NCI-H1694 (cell line): Measurements from ENCODE around the gene PUSL1.

Experiments
- DNase-seq: peaks from one replicate; lab custom pipeline; 2025; lab: John Stamatoyannopoulos, UW

The PUSL1 gene, protein sequence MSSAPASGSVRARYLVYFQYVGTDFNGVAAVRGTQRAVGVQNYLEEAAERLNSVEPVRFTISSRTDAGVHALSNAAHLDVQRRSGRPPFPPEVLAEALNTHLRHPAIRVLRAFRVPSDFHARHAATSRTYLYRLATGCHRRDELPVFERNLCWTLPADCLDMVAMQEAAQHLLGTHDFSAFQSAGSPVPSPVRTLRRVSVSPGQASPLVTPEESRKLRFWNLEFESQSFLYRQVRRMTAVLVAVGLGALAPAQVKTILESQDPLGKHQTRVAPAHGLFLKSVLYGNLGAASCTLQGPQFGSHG

DNA sequence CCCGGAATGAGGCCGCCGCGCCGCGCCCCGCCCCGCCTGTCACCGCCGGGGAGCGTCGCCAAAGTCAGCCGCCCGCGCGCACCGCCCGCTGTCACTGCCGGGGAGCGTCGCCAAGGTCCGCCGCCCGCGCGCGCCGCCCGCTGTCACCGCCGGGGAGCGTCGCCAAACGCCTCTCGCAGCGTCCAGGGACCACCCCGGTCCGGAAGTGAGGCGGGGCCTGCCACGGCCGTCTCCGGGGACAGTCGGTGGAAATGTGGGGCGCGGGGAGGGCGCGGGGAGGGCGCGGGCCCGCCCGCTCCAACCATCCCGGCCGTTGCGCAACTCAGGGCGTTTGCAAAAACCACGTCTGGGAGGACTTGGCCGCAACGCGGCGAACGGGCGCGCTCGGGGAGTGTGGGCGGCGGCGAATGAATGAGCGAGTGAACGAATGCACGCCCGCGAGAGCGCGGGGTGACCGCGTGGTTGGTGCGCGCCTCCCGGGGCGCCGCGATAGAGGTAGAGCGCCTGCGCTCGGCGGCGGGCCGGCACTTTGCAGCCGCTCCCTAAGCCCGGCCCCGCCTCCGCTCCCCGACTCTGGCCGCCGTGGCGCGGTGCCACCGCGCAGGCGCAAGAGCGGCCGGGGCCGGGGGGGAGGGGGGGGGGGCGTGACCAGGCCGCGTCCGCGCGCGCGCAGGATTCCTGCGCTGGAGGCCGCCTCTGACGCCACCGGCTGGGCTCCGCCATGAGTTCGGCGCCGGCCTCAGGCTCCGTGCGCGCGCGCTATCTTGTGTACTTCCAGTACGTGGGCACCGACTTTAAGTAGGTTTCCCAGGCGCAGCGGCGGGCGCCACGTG, at the start of gene PUSL1, which contains the start of gene ACAP3:
Gene PUSL1, plus strand, starts transcription at position 675 of the 833 bp plus-strand sequence. Its CDS starts 47 bp downstream, at position 722.
Gene ACAP3, minus strand, starts transcription at position 8 of the 833 bp plus-strand sequence. CDS start 115 bp downstream, outside the sequence.
- DNase-seq, result peak; percentile 59

DNA sequence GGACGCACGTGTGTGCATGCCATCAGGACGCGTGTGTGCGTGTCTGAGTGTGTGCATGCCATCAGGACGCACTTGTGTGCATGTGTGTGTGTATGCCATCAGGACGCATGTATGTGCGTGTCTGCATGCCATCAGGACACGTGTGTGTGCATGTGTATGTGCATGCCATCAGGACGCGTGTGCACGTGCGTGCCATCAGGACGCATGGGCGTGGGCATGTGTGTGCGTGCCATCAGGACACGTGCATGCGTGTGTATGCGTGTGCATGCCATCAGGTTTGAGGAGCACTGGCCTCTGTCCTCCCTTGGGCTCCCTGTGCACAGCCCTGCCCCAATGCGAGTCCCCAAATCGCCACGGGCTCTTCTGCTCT, 49.3 kb upstream of the PUSL1 start:
- DNase-seq, result no peak

DNA sequence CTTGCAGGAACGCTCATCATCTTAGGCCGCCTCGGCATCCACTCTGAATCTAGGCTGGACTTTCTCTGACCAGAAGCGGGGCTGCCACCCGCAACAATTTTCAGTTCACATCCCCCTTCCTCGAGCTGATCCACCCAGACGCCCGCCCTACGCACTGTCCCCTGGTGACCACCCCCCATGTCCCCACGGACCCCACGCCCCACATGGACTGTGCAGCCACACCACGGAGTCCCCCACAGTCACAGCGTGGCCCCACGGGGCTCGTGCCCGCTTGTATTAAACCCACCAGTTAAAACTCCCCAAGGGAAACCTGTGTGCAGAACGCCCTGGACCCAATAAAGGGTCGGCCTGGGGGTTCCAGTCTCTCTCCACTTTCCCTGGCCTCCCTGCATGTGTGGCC, 48.9 kb upstream of the PUSL1 start:
- no peak for DNase-seq

DNA sequence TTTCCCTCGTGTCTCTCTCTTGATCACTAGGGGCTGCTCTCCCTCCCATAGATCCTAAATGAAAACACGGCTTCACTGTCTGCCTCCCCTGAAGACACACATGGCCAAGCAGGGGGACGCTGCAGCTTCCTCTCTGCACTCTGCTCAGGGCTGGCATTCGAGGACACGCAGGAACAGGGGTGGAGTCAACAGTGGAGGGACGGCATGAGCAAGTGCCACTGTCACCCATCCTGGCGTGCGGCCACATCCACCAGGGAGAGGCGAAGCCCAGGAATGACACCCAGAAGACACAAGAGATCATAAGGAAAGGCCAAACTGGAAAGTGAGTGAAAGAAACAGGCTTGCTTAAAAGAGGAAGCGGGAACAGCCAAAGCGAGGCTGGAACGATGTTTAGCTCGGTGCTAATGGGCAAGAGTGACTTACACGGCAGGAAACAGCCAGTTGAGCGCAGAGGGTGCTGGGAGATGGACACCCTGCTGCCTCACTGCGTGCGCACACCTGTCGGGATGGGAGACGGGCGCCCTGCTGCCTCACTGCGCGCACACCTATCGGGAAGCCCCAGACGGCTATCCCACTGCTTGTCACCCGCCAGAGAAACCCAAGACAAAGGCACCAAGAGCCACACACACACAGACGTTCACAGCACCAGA, 48.3 kb upstream of the PUSL1 start:
- DNase-seq, result no peak

DNA sequence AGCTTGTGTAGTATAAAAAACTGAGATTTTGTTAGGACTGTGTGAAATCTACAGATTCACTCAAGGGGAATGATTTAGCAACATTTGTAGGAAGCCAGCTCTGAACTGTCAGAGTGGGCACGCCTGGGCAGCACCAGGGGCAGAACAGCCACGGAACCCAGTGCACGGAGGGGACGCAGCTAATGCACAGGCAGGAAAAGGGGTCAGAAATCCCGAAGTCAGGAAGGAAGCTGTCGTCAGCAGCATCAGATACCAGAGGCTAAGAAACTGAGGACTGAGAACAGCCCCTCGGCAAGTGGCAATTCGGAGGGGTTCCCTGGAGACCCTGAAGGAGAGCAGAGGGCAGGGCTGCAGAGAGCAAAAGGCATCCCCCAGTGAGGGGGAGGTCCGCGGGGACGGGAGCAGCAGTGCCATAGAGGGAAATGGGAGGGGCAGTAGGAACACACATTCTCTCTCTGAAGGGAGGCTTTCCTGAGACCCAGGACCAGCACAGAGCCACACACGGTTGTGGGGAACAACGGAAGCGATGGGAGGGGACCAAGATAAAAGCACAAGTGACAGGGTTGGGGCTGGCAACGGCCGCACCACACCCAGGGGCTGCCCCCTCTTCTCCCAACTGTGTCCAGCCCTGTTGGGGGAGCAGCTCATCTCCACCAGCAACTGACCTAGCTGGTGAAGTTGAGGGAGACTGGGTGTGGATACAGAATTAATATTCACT, 47.4 kb upstream of the PUSL1 start:
- no peak for DNase-seq

DNA sequence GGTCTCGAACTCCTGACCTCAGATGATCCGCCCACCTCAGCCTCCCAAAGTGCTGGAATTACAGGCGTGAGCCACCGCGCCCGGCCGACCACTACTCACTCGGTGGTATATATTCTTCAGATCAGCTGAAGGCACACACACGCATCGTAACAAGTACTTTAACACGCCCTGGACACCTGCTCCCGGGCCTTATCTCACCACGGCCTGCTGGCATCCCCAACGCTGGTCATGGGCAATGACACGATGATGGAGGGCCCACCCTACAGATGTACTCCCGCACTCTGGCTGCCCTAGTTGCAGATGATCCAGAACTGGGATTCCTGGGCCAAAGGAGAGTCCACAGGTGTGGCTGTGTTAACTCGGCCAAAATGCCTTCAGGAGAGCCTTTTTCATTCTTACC, 46.3 kb upstream of the PUSL1 start:
- DNase-seq, result no peak

DNA sequence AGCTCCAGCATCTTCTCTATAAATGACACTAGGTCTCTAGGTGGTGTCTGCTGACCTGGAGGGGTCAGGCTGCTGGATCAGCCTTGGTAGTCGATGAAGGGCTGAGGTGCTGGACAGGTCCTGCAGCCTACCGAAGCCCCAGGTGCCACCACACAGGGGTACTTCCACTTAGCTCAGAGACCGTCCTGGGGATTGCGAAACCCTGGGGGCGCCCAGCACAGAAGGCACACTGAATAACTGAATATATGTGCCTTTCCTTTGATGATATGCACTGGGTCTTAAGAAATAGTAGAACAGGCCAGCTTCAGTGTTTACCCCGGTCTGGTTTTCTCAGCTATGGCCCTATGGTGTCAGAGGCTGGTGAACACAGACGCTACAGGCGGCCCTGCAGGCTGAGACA, 45.6 kb upstream of the PUSL1 start:
- DNase-seq, result no peak

DNA sequence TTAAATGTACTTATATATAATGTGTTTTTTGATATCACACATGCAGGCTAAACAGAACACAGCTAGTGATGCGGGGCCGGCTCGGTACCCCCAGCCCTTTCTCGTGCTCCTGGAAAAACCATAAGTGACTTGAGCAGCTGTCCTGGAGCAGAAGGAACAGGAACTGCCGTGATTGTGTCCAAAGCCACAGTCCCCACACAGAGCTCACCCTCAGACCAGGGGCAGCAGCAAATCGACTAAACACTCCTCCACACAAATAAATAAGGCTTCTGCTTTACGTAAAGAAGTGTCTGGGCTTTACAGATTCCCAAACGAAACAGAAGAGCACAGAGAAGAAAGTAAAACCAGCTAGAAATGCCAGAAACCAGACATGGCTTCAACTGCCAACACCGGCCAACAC, 44.4 kb upstream of the PUSL1 start:
- no peak for DNase-seq

DNA sequence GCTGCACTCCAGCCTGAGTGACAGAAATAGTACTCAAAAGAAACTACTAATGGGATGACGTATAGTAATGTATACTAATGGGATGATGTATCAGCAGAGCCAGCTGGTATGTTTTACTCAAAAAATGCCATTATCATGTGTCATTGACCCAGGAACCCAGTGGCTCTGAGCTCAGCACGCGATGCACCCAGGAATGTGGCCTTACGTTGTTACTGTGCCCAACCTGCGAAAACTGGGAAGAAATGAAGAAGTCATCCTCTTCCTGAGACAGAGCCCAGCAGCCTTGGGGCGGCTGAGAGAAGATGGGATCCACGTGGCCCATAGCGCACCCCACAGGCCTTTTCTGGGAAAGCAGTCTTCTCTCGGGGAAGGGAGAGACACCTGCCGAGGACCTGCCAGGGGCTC, 43.5 kb upstream of the PUSL1 start:
- DNase-seq, result peak; percentile 11

DNA sequence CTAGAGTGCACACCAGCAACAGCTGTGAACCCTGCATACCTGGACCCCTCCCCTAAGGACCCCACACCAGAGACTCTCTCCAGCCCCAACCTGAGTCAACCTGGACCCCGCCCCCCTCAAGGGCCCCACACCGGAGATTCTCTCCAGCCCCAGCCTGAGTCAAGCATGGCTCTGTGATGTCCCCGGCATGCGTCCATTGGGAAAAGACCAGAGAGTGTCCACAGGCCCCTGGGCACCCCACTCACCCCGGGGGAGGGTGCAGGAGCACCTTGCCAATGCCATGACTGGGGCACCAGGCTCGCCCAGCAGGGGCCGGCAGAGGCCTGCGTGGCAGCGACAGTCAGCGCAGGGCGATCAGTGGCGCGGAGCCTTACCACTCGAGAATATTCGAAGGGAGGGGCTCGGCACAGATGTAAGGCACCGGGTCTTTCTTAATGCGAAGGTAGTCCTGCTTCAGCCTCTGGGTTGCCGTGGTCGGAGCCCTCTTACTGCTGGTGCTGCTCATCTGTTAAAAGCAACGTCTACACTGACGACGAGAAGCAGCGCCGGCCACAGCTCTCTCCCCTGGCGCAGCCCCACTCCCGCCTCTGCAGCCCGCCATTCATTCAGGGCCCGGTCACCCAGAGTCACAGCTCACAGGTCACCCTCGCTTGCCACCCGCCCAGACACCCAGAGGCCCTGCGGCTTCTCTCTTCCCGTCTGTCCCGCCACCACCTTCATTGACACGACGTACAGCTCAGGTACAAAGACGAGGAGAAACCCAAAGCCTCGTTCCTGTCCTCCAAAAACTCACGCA, 40.7 kb upstream of the PUSL1 start:
- no peak for DNase-seq

DNA sequence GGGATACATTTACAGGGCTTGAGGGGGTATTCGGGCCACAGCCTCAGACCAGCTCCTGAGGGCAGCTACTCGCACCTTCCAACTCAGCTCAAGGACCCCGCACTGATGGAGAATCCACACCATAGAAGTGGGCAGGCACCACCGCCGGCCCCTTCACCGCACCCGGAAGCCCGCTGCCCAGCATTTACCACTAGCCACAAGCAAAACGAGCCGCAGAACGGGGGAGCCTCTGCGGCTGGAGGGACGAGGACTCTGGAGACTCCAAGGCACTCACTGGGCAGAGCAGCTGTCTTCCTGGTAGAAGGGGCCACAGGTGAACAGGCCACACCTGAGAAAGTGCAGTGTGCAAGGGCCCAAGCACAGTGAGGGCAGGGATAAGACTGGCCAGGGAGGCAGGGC, 40.1 kb upstream of the PUSL1 start:
- DNase-seq, result no peak

DNA sequence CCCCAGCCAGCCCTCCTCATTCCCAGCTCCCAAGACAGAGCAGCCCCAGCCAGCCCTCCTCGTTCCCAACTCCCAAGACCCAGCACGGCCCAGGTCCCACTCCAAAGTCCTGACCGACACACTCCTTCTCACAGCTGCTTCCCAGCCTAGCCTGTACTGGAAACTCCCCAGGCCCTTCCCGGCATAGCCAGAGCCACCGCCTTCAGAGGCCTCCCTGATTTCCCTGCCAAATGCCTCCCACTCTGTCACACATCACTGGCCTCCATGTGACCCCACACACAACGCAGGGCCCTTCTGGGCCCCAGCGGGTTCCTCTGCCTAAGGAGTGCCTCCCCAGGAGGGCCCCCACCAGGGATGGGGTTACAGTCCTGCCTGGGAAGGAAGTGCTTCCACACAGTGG, 37.6 kb upstream of the PUSL1 start:
- no peak for DNase-seq

DNA sequence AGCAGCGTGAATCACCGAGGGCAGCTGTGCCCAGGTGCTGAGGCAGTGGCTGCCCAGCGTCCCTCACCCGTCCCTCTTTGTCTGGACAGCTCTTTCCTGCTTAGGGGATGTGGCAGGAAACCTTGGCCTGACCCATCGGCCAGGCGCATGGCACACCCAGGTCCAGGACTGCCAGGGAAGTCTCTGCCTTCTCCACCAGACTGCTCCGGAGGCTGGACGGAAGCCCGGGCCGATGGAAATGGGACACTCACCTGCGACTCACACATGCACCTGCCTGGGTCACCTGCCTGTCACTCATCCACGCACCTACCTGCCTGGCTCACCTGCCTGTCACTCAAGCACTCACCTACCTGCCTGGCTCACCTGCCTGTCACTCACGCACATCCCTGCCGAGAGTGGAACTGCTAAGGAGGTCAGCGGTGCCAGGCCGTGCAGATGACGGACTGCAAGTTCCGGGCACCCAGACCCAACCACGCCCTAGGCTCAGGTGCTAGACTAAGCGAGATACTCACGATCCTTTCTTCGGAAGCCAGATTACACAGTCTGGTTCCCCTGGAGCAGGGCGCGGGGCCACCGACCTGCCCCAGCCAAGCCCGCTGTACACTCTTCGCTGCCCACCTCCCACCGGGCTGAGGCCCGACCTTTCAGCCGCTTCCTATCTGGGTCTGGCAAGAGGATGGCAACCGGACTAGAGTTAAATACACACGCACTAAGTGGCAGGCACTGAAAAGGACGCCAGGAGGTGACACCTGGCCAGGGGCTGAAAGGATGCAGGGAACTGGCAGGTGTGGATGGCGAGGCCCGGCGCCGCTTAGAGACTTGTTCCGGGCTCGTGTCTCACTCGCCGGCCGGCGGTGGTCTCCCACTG, 35.8 kb upstream of the PUSL1 start:
- no peak for DNase-seq

DNA sequence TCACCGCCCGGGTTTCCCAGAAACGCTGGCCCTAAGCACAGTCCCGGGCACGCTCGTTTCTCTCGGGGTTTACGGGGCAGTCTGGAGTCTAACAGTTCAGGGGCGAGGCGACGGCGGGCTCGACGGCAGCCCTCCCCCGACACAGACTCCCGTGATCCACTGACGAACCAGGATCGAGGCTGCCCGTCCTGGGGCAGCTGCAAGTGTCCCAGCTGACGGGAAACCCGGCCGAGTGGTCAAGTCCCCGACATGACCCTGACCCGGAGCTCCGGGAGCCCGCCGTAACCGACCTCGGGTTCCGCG, 35.2 kb upstream of the PUSL1 start:
- DNase-seq, result no peak

DNA sequence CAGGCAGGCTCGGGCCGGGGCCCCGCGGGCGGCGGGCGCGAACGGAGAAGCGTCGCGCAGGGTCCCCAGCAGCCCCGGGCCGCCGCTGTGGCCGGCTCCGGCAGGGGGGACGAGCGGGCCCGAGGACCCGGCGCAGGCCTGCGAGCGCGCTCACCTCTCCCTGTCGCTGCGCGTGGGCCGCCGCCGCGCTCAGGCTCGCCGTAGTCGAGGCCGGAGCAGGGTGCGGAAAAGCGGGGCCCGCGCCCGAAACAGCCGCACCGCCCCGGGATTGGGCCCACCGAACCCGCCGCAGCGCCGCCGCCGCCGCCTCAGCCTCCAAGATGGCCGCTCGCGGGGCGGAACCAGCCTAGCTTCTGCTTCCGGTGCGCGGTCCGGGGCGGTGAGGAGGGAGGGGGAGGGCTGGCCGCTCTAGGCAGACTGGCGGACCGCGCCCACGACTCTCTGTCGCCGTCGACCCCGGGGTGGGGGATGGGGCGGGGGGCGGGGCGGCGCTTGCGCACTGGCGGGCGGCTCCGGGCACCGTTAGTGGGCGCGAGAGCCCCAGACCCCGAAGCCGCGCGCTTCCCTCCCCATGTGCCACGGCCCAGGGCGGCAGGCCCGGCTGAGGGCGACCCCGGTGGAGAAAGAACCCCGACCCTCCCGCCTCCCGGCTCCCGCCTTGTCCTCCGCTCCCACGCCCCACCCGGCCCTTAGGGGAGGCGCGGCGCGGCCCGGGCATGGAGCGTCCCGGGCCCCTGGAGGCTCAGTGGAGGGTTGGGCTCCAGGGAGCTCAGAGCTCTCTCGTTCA, 34.7 kb upstream of the PUSL1 start, which contains the start of gene UBE2J2:
Gene UBE2J2, minus strand, starts transcription at position 343 of the 787 bp plus-strand sequence. CDS start 5,862 bp downstream, outside the sequence.
- DNase-seq, result peak; percentile 28

DNA sequence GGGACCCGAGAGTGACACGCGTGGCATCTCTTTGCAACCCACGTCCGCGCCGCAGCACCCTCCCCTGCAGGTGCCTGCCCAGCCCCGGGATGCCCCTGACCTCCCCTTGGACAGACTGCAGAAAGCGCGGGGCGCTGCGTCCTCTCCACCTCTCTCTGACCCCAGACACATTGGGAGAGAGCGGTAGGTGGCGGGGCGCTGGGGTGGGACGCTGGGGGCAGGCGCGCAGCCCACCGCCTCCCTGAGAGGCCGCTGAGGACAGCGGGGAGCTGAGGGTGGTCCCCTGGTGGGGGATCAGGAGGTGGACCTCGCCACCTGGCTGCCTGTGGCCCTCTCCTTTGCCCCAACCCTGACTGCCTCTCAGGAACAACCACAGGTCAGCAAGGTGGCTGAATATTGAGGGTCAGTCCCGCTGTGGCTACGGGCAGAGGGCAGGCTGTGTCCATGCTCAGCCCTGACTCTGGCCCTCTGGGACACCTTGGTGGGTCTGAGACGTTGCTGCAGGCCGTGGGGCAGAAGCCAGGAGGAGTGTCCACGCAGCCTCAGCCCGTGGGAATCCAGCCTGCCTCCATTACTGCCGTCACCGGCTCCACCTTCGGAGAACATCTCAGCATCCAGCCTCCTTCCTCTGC, 34.0 kb upstream of the PUSL1 start:
- DNase-seq, result no peak

DNA sequence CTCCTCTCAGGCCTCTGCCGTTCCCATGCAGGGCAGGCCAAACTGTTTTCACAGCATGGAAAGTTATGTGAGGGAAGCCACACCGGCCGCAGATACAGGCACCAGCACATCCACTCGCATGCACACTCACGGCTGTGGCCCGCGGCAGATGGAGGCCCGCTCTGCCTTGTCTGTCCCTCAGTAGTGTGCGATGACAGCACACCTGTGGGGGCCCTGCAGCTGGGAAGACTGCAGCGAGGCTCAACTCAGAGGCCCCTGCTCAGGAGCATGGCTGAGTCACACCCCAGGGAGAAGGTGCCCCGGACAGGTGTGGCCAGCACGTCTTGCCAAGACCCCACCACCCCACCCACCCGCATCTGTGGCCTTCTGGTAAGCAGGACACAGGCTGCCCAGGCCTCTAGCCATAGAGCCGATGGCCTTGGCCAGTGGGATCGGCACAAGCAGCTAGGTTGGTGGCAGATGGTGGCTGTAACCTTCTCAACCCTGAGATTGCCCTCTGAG, 33.4 kb upstream of the PUSL1 start:
- DNase-seq, result no peak

DNA sequence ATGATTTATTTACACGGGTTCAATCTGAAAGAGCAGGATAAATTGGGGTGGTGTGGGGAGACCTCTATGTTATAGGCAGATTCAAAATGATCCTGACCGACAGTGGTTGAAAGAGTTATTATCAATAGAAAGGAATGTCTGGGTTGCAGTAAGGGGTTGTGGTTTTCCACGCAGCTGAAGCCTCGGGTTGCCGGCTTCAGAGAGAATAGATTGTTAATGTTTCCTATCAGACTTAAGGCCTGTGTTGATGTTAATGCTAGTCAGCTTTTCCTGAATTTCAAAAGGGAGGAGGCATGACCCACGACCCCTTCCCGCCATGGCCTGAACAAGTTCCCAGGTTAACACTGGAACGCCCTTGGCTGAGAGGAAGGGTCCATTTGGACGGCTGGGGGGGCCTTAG, 32.6 kb upstream of the PUSL1 start:
- DNase-seq, result no peak

DNA sequence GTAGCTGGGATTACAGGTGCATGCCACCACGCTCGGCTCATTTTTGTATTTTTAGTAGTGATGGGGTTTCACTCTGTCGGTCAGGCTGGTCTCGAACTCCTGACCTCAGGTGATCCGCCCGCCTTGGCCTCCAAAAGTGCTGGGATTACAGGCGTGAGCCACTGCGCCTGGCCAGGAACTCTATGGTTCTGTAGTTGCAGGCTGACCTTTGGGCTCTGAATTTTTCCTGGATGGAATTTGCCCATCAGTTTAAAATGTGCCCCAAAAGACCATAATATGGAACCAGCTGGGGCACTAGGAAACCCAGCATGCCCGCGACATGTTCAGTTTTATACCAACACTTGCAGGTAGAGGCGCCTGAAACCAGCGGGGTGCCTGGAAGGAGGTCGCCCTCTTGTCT, 29.8 kb upstream of the PUSL1 start:
- DNase-seq, result no peak
